ENCODE measurements around the gene CRTAP. TPM values are rescaled to one million over a fixed set of nuclear protein-coding genes. Genes with fewer than 3 reads are reported as not detected.
"Not testable (repeated sequence)": the region's sequence is repeated elsewhere in the genome, so short reads cannot be mapped to it uniquely, and the experiment has no call there.

CRTAP gene
- polyA plus RNA-seq, 4 donors = 13.0 to 93.0 (median 70.7) TPM

GRCh38 chr3:33174711-33175414 is 61.0 kb downstream of the CRTAP start:
- Histone ChIP-seq H3K36me3 (ENCODE audit: control insufficient read depth in 3 of 3, insufficient read depth in 2 of 3, low read depth in 1 of 3, low read length in 3 of 3) (no peaks in the 10 kb centered on the region), H3K4me1 (ENCODE audit: control insufficient read depth in 3 of 3, insufficient read depth in 2 of 3, low read depth in 1 of 3, low read length in 2 of 3) (no peaks in the 10 kb centered on the region), H3K27me3 (ENCODE audit: control insufficient read depth in 3 of 3, insufficient read depth in 3 of 3, low read length in 3 of 3) (no peaks in the 10 kb centered on the region), H3K9me3 (ENCODE audit: control insufficient read depth in 2 of 2, insufficient read depth in 1 of 2, low read depth in 1 of 2, low read length in 1 of 2) (peaks cover 0 to 4% of the 10 kb centered on the region in 2 donors), H3K4me3 (ENCODE audit: low read depth in 1 of 3, low read length in 3 of 3) (no peak overlapping the region), H3K27ac (ENCODE audit: low read depth in 1 of 3, low read length in 2 of 3) (no peak overlapping the region)
- FAIRE-seq = no peak
- WGBS, 3 donors = 91 to 94% (median 94%) methylated on average over 19 of the region's 19 CpGs
- no peak for DNase-seq

DNA sequence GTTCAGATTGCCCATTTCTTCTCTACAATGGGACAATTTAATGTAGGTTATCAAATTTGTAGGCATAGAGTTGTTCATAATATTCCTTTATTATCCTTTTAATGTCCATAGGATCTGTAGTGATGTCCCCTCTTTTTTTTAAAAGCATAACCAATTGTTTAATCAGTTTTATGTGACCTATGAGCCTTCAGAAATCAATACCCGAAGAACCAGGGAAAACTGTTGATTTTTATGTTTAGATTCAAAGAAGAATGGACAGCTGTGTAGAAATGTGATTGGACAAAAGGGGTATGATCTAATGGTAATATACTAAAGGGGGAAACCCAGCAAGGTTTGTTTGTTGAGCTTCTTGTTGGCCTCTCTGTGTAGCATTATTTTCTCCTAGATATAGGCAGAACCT is 65.3 kb downstream of the CRTAP start:
- Histone ChIP-seq H3K27me3 (ENCODE audit: control insufficient read depth in 3 of 3, insufficient read depth in 3 of 3, low read length in 3 of 3) (no peaks in the 10 kb centered on the region), H3K9me3 (ENCODE audit: control insufficient read depth in 2 of 2, insufficient read depth in 1 of 2, low read depth in 1 of 2, low read length in 1 of 2) (peaks cover 0 to 5% of the 10 kb centered on the region in 2 donors), H3K27ac (ENCODE audit: low read depth in 1 of 3, low read length in 2 of 3) (no peak overlapping the region), H3K4me3 (ENCODE audit: low read depth in 1 of 3, low read length in 3 of 3) (no peak overlapping the region), H3K36me3 (ENCODE audit: control insufficient read depth in 3 of 3, insufficient read depth in 2 of 3, low read depth in 1 of 3, low read length in 3 of 3) (no peaks in the 10 kb centered on the region), H3K4me1 (ENCODE audit: control insufficient read depth in 3 of 3, insufficient read depth in 2 of 3, low read depth in 1 of 3, low read length in 2 of 3) (no peaks in the 10 kb centered on the region)
- DNase-seq (no peak), FAIRE-seq (no peak)
- WGBS, 3 donors = 82 to 96% (median 92%) methylated on average over 1 of the region's 1 CpG

DNA sequence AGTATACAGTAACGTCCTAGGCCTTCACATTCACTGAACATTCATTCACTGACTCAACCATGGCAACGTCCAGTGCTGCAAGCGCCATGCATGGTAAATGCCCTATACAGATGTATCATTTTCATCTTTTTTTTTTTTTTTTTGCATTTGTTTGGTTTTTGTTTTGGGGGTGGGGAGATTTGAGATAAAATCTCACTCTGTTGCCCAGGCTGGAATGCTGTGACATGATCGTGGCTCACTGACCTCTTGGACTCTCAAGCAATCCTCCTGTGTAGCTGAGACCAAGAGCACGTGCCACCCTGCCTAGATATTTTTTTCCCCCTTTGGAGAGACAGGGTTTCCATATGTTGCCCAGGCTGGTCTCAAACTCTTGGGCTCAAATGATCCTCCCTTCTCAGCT is 67.4 kb downstream of the CRTAP start:
- peaks cover 0 to 5% of the 10 kb centered on the region in 2 donors for H3K9me3 ChIP-seq (ENCODE audit: control insufficient read depth in 2 of 2, insufficient read depth in 1 of 2, low read depth in 1 of 2, low read length in 1 of 2)
- peak in 1 of 2 donors; percentile 34 for DNase-seq
- no peaks in the 10 kb centered on the region for H3K36me3 ChIP-seq (ENCODE audit: control insufficient read depth in 3 of 3, insufficient read depth in 2 of 3, low read depth in 1 of 3, low read length in 3 of 3)
- 57 to 76% (median 70%) methylated on average over 5 of the region's 5 CpGs for WGBS, 3 donors
- no peak overlapping the region for H3K4me3 ChIP-seq (ENCODE audit: low read depth in 1 of 3, low read length in 3 of 3)
- H3K27ac ChIP-seq (ENCODE audit: low read depth in 1 of 3, low read length in 2 of 3) = no peak overlapping the region
- no peak for FAIRE-seq
- H3K27me3 ChIP-seq (ENCODE audit: control insufficient read depth in 3 of 3, insufficient read depth in 3 of 3, low read length in 3 of 3) = no peaks in the 10 kb centered on the region
- no peaks in the 10 kb centered on the region for H3K4me1 ChIP-seq (ENCODE audit: control insufficient read depth in 3 of 3, insufficient read depth in 2 of 3, low read depth in 1 of 3, low read length in 2 of 3)

- not testable (repeated sequence) for FAIRE-seq
- 95 to 97% (median 95%) methylated on average over 1 of the region's 1 CpG for WGBS, 3 donors
Measured at GRCh38 chr3:33181641-33182040, 67.8 kb downstream of the CRTAP start.

DNA sequence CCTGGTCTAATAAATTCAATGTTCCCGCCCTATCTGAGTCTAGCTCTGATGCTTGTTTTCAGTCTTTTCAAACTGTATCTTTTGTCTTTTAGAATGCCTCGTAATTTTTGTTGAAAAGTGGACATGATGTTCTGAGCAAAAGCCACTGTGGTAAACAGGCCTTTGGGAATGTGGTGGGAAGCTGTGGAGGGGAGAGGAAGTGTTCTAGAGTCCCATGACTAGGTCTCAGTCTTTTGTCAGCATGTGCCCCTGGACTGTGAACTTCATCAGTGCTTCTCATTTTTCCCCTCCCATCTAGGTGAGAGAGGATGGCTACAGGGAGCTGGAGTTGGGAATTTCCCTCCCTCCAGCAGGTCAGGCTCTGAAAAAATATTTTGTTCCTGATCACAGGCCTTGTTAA is 71.0 kb downstream of the CRTAP start:
- no peak for DNase-seq
- Histone ChIP-seq H3K36me3 (ENCODE audit: control insufficient read depth in 3 of 3, insufficient read depth in 2 of 3, low read depth in 1 of 3, low read length in 3 of 3) (no peaks in the 10 kb centered on the region), H3K4me1 (ENCODE audit: control insufficient read depth in 3 of 3, insufficient read depth in 2 of 3, low read depth in 1 of 3, low read length in 2 of 3) (peaks cover 0 to 7% (median 0%) of the 10 kb centered on the region in 3 donors), H3K4me3 (ENCODE audit: low read depth in 1 of 3, low read length in 3 of 3) (no peak overlapping the region), H3K27me3 (ENCODE audit: control insufficient read depth in 3 of 3, insufficient read depth in 3 of 3, low read length in 3 of 3) (no peaks in the 10 kb centered on the region), H3K9me3 (ENCODE audit: control insufficient read depth in 2 of 2, insufficient read depth in 1 of 2, low read depth in 1 of 2, low read length in 1 of 2) (peaks cover 0 to 2% of the 10 kb centered on the region in 2 donors), H3K27ac (ENCODE audit: low read depth in 1 of 3, low read length in 2 of 3) (no peak overlapping the region)
- WGBS, 3 donors = 74 to 80% (median 78%) methylated on average over 2 of the region's 2 CpGs
- no peak for FAIRE-seq

More at GRCh38 chr3:33181641-33182040, 67.8 kb downstream of the CRTAP start:
- DNase-seq; H3K27ac ChIP-seq (ENCODE audit: low read depth in 1 of 3, low read length in 2 of 3); H3K27me3 ChIP-seq (ENCODE audit: control insufficient read depth in 3 of 3, insufficient read depth in 3 of 3, low read length in 3 of 3); H3K36me3 ChIP-seq (ENCODE audit: control insufficient read depth in 3 of 3, insufficient read depth in 2 of 3, low read depth in 1 of 3, low read length in 3 of 3); H3K9me3 ChIP-seq (ENCODE audit: control insufficient read depth in 2 of 2, insufficient read depth in 1 of 2, low read depth in 1 of 2, low read length in 1 of 2); H3K4me3 ChIP-seq (ENCODE audit: low read depth in 1 of 3, low read length in 3 of 3); H3K4me1 ChIP-seq (ENCODE audit: control insufficient read depth in 3 of 3, insufficient read depth in 2 of 3, low read depth in 1 of 3, low read length in 2 of 3): not testable (repeated sequence)

- Histone ChIP-seq H3K4me3 (ENCODE audit: low read depth in 1 of 3, low read length in 3 of 3) (no peak overlapping the region), H3K27me3 (ENCODE audit: control insufficient read depth in 3 of 3, insufficient read depth in 3 of 3, low read length in 3 of 3) (no peaks in the 10 kb centered on the region), H3K9me3 (ENCODE audit: control insufficient read depth in 2 of 2, insufficient read depth in 1 of 2, low read depth in 1 of 2, low read length in 1 of 2) (peaks cover 0 to 2% of the 10 kb centered on the region in 2 donors), H3K4me1 (ENCODE audit: control insufficient read depth in 3 of 3, insufficient read depth in 2 of 3, low read depth in 1 of 3, low read length in 2 of 3) (peaks cover 0 to 7% (median 0%) of the 10 kb centered on the region in 3 donors), H3K36me3 (ENCODE audit: control insufficient read depth in 3 of 3, insufficient read depth in 2 of 3, low read depth in 1 of 3, low read length in 3 of 3) (no peaks in the 10 kb centered on the region), H3K27ac (ENCODE audit: low read depth in 1 of 3, low read length in 2 of 3) (peak overlapping the region in 1 of 3 donors; percentile 71)
- no peak for FAIRE-seq
- 88 to 94% (median 88%) methylated on average over 13 of the region's 13 CpGs for WGBS, 3 donors
- DNase-seq = peak; percentile 67 to 80
Measured at GRCh38 chr3:33186524-33187367, 72.9 kb downstream of the CRTAP start.

- Histone ChIP-seq H3K4me3 (ENCODE audit: low read depth in 1 of 3, low read length in 3 of 3) (no peak overlapping the region), H3K27ac (ENCODE audit: low read depth in 1 of 3, low read length in 2 of 3) (peak overlapping the region in 1 of 3 donors; percentile 71), H3K36me3 (ENCODE audit: control insufficient read depth in 3 of 3, insufficient read depth in 2 of 3, low read depth in 1 of 3, low read length in 3 of 3) (no peaks in the 10 kb centered on the region), H3K4me1 (ENCODE audit: control insufficient read depth in 3 of 3, insufficient read depth in 2 of 3, low read depth in 1 of 3, low read length in 2 of 3) (peaks cover 0 to 7% (median 0%) of the 10 kb centered on the region in 3 donors), H3K27me3 (ENCODE audit: control insufficient read depth in 3 of 3, insufficient read depth in 3 of 3, low read length in 3 of 3) (no peaks in the 10 kb centered on the region), H3K9me3 (ENCODE audit: control insufficient read depth in 2 of 2, insufficient read depth in 1 of 2, low read depth in 1 of 2, low read length in 1 of 2) (peaks cover 0 to 2% of the 10 kb centered on the region in 2 donors)
- WGBS, 3 donors = 83 to 94% (median 84%) methylated on average over 3 of the region's 3 CpGs
- FAIRE-seq (no peak), DNase-seq (no peak)
Measured at GRCh38 chr3:33187368-33187634, 73.5 kb downstream of the CRTAP start.

GRCh38 chr3:33194303-33194702 is 80.5 kb downstream of the CRTAP start:
- Histone ChIP-seq H3K27ac (ENCODE audit: low read depth in 1 of 3, low read length in 2 of 3) (no peak overlapping the region), H3K9me3 (ENCODE audit: control insufficient read depth in 2 of 2, insufficient read depth in 1 of 2, low read depth in 1 of 2, low read length in 1 of 2) (no peaks in the 10 kb centered on the region), H3K36me3 (ENCODE audit: control insufficient read depth in 3 of 3, insufficient read depth in 2 of 3, low read depth in 1 of 3, low read length in 3 of 3) (no peaks in the 10 kb centered on the region), H3K4me3 (ENCODE audit: low read depth in 1 of 3, low read length in 3 of 3) (no peak overlapping the region), H3K4me1 (ENCODE audit: control insufficient read depth in 3 of 3, insufficient read depth in 2 of 3, low read depth in 1 of 3, low read length in 2 of 3) (no peaks in the 10 kb centered on the region), H3K27me3 (ENCODE audit: control insufficient read depth in 3 of 3, insufficient read depth in 3 of 3, low read length in 3 of 3) (peaks cover 0 to 2% (median 0%) of the 10 kb centered on the region in 3 donors)
- DNase-seq (no peak), FAIRE-seq (no peak)
- WGBS, 3 donors = 76 to 90% (median 86%) methylated on average over 1 of the region's 1 CpG

Data from small intestine (tissue), 7 donors.